Left lobe of liver (tissue), 2 donors: ENCODE results near the gene CYB561D2. TPM values are rescaled to one million over a fixed set of nuclear protein-coding genes. Genes with fewer than 3 reads are reported as not detected.
"Not testable (repeated sequence)": the region's sequence is repeated elsewhere in the genome, so short reads cannot be mapped to it uniquely, and the experiment has no call there.

Experiments used
- ATAC-seq: fragments of 200-7000 bp; cut with Tn5 transposase; one replicate; pipeline ENCODE4 v1.9.1; 2020; ENCODE audit warnings: mild to moderate bottlenecking, moderate library complexity
- DNase-seq: peaks from one replicate; pipeline ENCODE4 v3.0.0-alpha.2; 2020; ENCODE audit warnings: low spot score
- total RNA-seq: library from RNA; stranded (reverse); gene quantifications from one replicate; pipeline ENCODE4 v1.2.1, GENCODE V29; 2021
- donor health status: DM: no; HTN: no; CAD: no; lungs with moderate emphysema.
- donor health status: DM: no; HTN: yes; CAD: no.

Gene CYB561D2
- 17.9 TPM for total RNA-seq

- DNase-seq: peak; percentile 99
- peak; percentile 87 for ATAC-seq
Observed at GRCh38 chr3:50350527-50351322, at the start of gene CYB561D2, which contains the start of gene NPRL2. Gene CYB561D2, plus strand, starts transcription at chr3:50350862. Its CDS starts 572 bp downstream, at chr3:50351434. Gene NPRL2, minus strand, starts transcription at chr3:50350775. Its CDS starts 123 bp downstream, at chr3:50350652.

GRCh38 chr3:50302095-50303012 lies 48.3 kb upstream of the CYB561D2 start:
- peak; percentile 45 for ATAC-seq
- peak; percentile 90 for DNase-seq

- peak; percentile 97 for DNase-seq
- peak; percentile 64 for ATAC-seq
Observed at GRCh38 chr3:50303013-50303815, 47.4 kb upstream of the CYB561D2 start, which contains the start of gene HYAL1. Gene HYAL1, minus strand, starts transcription at chr3:50303574. Its CDS starts 618 bp downstream, at chr3:50302956.

GRCh38 chr3:50304601-50305000 lies 46.1 kb upstream of the CYB561D2 start:
- no peak for ATAC-seq
- no peak for DNase-seq

GRCh38 chr3:50312041-50312440 lies 38.6 kb upstream of the CYB561D2 start:
- not testable (repeated sequence) for DNase-seq, ATAC-seq

- ATAC-seq: peak; percentile 66
- DNase-seq: no peak
Observed at GRCh38 chr3:50314342-50314741, 36.3 kb upstream of the CYB561D2 start.

- no peak for DNase-seq
- peak; percentile 5 for ATAC-seq
Observed at GRCh38 chr3:50314816-50315215, 35.8 kb upstream of the CYB561D2 start.

GRCh38 chr3:50316657-50317242 lies 33.9 kb upstream of the CYB561D2 start:
- ATAC-seq (no peak), DNase-seq (no peak)

GRCh38 chr3:50317300-50317699 lies 33.4 kb upstream of the CYB561D2 start:
- DNase-seq (no peak), ATAC-seq (no peak)

GRCh38 chr3:50318163-50318562 lies 32.5 kb upstream of the CYB561D2 start:
- DNase-seq (no peak), ATAC-seq (no peak)

GRCh38 chr3:50318615-50319014 lies 32.0 kb upstream of the CYB561D2 start:
- ATAC-seq (no peak), DNase-seq (no peak)

- DNase-seq: no peak
- ATAC-seq: no peak
Observed at GRCh38 chr3:50319181-50319893, 31.3 kb upstream of the CYB561D2 start.

- ATAC-seq (no peak), DNase-seq (no peak)
Observed at GRCh38 chr3:50319894-50320625, 30.6 kb upstream of the CYB561D2 start.

GRCh38 chr3:50320853-50321335 lies 29.8 kb upstream of the CYB561D2 start:
- peak; percentile 87 for DNase-seq
- ATAC-seq: peak; percentile 78

GRCh38 chr3:50321336-50322114 lies 29.1 kb upstream of the CYB561D2 start:
- ATAC-seq (peak; percentile 84), DNase-seq (peak; percentile 91)

- DNase-seq: no peak
- ATAC-seq: no peak
Observed at GRCh38 chr3:50322115-50322385, 28.6 kb upstream of the CYB561D2 start.

- no peak for ATAC-seq
- DNase-seq: peak; percentile 75
Observed at GRCh38 chr3:50322386-50323091, 28.1 kb upstream of the CYB561D2 start, which contains the start of gene HYAL2. Gene HYAL2, minus strand, starts transcription at chr3:50322745. Its CDS starts 2,256 bp downstream, at chr3:50320489.
